Kidney epithelial cell (primary cell): ENCODE data around the gene SPG7. TPM values are rescaled to one million over a fixed set of nuclear protein-coding genes. Genes with fewer than 3 reads are reported as not detected.
A peak's percentile ranks its signal among the peaks of the same experiment; 100 is the strongest.

ENCODE experiments used
- DNase-seq: peaks from one replicate; pipeline ENCODE4 v3.0.0-alpha.2; 2010; ENCODE audit warnings: low read depth
- H3K27me3 ChIP-seq: 2 replicates; pipeline ENCODE4 v1.6.0; 2011; ENCODE audit warnings: low read length; ENCODE audit not compliant: control insufficient read depth, insufficient read depth
- H3K36me3 ChIP-seq: 2 replicates; pipeline ENCODE4 v1.5.1; 2011; ENCODE audit warnings: low read length; ENCODE audit not compliant: control insufficient read depth, insufficient read depth
- H3K4me3 ChIP-seq: 2 replicates; pipeline ENCODE4 v1.5.1; 2011; ENCODE audit warnings: low read depth, mild to moderate bottlenecking, control low read depth, low read length
- total RNA-seq: library from RNA; depleted of rRNA; stranded (reverse); fragments of >200 nt; gene quantifications from 2 replicates; pipeline ENCODE4 v1.2.3, GENCODE V29; 2015
- TF ChIP-seq, protein P1 (sequence below): IDR thresholded peaks from 2 replicates; pipeline ENCODE4 v1.5.1; 2011; ENCODE audit warnings: mild to moderate bottlenecking, moderate library complexity, low read length, control low read depth, inconsistent platforms; ENCODE audit not compliant: insufficient read depth, poor library complexity, severe bottlenecking

The SPG7 gene
- total RNA-seq, 1 donor from 2014 or later, result 144 TPM

DNA sequence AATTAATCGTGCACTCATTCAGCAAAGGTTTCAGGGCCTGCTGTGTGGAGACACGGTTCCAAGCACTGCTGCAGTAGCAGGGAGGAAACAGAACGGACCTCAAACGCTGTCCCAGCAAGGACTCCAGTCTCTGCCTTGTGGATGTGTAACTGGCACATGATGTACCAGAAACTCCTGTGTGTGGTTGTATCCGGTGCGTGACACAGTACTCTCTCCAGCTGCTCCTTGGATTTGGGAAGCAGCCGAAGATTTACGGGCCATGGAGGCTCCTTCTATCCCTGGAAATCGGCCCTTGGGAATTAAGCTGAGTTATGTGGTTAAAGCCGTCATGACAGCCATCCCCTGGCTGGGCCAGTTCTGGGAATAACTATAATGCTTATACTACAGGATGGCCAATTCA is 9.4 kb upstream of the SPG7 start:
- no peaks in the 10 kb centered on the region for H3K27me3 ChIP-seq
- H3K4me3 ChIP-seq, result no peak overlapping the region
- TF ChIP-seq, protein P1, sequence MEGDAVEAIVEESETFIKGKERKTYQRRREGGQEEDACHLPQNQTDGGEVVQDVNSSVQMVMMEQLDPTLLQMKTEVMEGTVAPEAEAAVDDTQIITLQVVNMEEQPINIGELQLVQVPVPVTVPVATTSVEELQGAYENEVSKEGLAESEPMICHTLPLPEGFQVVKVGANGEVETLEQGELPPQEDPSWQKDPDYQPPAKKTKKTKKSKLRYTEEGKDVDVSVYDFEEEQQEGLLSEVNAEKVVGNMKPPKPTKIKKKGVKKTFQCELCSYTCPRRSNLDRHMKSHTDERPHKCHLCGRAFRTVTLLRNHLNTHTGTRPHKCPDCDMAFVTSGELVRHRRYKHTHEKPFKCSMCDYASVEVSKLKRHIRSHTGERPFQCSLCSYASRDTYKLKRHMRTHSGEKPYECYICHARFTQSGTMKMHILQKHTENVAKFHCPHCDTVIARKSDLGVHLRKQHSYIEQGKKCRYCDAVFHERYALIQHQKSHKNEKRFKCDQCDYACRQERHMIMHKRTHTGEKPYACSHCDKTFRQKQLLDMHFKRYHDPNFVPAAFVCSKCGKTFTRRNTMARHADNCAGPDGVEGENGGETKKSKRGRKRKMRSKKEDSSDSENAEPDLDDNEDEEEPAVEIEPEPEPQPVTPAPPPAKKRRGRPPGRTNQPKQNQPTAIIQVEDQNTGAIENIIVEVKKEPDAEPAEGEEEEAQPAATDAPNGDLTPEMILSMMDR, result no peak
- no peak for DNase-seq
- no peaks in the 10 kb centered on the region for H3K36me3 ChIP-seq

- Histone ChIP-seq H3K27me3 (no peaks in the 10 kb centered on the region), H3K4me3 (no peak overlapping the region), H3K36me3 (no peaks in the 10 kb centered on the region)
- DNase-seq, result no peak
- TF ChIP-seq, protein P1, result no peak
Observed at GRCh38 chr16:89499767-89500166, 8.4 kb upstream of the SPG7 start.

GRCh38 chr16:89502081-89502843 is 5.9 kb upstream of the SPG7 start:
- Histone ChIP-seq H3K4me3 (no peak overlapping the region), H3K27me3 (no peaks in the 10 kb centered on the region), H3K36me3 (no peaks in the 10 kb centered on the region)
- DNase-seq, result no peak
- TF ChIP-seq, protein P1, result no peak

GRCh38 chr16:89504091-89504490 is 4.1 kb upstream of the SPG7 start:
- DNase-seq, result no peak
- TF ChIP-seq, protein P1, result no peak
- no peaks in the 10 kb centered on the region for H3K27me3 ChIP-seq
- no peak overlapping the region for H3K4me3 ChIP-seq
- no peaks in the 10 kb centered on the region for H3K36me3 ChIP-seq

- peak; percentile 63 for DNase-seq
- Histone ChIP-seq H3K27me3 (no peaks in the 10 kb centered on the region), H3K36me3 (no peaks in the 10 kb centered on the region), H3K4me3 (no peak overlapping the region)
- TF ChIP-seq, protein P1, result no peak
Observed at GRCh38 chr16:89505204-89506112, 2.7 kb upstream of the SPG7 start.
